ENCODE measurements around the gene AFP. TPM values are rescaled to one million over a fixed set of nuclear protein-coding genes. Genes with fewer than 3 reads are reported as not detected.

Gene AFP
- total and polyA plus RNA-seq, 2 of the 13 experiments (the other 11 are each of a cell fraction or from before 2014, with no cell fraction given), result 9,434 to 13,105 TPM

DNA sequence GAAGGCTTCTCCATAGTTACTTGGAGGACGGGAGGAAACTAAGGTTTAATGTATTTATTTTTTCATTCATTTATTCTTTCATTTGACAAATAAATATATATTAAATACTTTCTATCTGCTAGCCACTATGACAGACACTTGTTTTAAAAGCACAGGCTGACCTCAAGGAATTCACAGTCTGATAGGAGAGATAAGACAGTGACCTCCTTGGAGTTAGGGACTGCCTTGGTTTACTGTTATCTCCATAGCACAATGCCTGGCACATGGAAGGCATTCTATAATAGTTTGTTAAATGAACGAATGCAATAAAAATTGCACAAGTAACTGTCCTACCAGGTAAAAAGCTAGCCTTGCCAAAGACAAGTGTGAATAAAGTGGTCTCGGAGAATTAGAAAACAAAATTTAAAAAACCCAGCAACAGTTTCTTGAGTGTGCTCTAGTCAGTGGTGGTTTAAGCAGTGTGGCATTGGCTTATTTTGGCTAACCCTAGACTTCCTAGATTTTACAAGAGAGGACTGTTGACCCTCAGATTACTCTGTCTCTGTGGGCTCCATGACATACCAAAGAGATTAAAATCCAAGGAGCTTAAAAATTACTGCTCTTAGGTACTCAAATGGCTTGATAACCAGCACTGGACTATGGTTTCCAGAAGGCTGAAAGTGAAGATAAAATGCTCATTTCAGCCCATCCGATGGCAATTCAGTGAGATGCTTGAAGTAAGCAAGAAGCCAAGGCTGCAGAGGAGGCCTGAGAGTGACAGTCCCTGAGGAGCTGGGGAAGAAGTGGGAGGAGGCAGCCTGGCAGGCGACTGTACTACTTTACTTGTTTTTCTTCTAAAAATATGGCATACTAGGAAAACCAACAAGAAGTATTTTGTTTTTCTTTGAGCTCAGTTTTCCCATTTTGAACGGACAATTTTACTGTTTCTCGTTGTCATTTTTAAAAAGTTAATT, 9.6 kb downstream of the AFP start (continued):
- TF ChIP-seq, protein P1, sequence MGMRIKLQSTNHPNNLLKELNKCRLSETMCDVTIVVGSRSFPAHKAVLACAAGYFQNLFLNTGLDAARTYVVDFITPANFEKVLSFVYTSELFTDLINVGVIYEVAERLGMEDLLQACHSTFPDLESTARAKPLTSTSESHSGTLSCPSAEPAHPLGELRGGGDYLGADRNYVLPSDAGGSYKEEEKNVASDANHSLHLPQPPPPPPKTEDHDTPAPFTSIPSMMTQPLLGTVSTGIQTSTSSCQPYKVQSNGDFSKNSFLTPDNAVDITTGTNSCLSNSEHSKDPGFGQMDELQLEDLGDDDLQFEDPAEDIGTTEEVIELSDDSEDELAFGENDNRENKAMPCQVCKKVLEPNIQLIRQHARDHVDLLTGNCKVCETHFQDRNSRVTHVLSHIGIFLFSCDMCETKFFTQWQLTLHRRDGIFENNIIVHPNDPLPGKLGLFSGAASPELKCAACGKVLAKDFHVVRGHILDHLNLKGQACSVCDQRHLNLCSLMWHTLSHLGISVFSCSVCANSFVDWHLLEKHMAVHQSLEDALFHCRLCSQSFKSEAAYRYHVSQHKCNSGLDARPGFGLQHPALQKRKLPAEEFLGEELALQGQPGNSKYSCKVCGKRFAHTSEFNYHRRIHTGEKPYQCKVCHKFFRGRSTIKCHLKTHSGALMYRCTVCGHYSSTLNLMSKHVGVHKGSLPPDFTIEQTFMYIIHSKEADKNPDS (CRISPR knock-in tag; IDR thresholded peaks at IDR 0.05), result no peak
- TF ChIP-seq, protein P2, sequence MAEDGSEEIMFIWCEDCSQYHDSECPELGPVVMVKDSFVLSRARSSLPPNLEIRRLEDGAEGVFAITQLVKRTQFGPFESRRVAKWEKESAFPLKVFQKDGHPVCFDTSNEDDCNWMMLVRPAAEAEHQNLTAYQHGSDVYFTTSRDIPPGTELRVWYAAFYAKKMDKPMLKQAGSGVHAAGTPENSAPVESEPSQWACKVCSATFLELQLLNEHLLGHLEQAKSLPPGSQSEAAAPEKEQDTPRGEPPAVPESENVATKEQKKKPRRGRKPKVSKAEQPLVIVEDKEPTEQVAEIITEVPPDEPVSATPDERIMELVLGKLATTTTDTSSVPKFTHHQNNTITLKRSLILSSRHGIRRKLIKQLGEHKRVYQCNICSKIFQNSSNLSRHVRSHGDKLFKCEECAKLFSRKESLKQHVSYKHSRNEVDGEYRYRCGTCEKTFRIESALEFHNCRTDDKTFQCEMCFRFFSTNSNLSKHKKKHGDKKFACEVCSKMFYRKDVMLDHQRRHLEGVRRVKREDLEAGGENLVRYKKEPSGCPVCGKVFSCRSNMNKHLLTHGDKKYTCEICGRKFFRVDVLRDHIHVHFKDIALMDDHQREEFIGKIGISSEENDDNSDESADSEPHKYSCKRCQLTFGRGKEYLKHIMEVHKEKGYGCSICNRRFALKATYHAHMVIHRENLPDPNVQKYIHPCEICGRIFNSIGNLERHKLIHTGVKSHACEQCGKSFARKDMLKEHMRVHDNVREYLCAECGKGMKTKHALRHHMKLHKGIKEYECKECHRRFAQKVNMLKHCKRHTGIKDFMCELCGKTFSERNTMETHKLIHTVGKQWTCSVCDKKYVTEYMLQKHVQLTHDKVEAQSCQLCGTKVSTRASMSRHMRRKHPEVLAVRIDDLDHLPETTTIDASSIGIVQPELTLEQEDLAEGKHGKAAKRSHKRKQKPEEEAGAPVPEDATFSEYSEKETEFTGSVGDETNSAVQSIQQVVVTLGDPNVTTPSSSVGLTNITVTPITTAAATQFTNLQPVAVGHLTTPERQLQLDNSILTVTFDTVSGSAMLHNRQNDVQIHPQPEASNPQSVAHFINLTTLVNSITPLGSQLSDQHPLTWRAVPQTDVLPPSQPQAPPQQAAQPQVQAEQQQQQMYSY (CRISPR knock-in tag; IDR thresholded peaks at IDR 0.05), result 0 out of 2 replicates have a peak, but pooled peaks have one; percentile 10
- TF ChIP-seq, protein P3, sequence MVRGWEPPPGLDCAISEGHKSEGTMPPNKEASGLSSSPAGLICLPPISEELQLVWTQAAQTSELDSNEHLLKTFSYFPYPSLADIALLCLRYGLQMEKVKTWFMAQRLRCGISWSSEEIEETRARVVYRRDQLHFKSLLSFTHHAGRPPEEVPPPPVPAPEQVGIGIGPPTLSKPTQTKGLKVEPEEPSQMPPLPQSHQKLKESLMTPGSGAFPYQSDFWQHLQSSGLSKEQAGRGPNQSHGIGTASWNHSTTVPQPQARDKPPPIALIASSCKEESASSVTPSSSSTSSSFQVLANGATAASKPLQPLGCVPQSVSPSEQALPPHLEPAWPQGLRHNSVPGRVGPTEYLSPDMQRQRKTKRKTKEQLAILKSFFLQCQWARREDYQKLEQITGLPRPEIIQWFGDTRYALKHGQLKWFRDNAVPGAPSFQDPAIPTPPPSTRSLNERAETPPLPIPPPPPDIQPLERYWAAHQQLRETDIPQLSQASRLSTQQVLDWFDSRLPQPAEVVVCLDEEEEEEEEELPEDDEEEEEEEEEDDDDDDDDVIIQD (CRISPR knock-in tag; IDR thresholded peaks at IDR 0.05; ENCODE audit: low read depth), result no peak
- TF ChIP-seq, protein P4, sequence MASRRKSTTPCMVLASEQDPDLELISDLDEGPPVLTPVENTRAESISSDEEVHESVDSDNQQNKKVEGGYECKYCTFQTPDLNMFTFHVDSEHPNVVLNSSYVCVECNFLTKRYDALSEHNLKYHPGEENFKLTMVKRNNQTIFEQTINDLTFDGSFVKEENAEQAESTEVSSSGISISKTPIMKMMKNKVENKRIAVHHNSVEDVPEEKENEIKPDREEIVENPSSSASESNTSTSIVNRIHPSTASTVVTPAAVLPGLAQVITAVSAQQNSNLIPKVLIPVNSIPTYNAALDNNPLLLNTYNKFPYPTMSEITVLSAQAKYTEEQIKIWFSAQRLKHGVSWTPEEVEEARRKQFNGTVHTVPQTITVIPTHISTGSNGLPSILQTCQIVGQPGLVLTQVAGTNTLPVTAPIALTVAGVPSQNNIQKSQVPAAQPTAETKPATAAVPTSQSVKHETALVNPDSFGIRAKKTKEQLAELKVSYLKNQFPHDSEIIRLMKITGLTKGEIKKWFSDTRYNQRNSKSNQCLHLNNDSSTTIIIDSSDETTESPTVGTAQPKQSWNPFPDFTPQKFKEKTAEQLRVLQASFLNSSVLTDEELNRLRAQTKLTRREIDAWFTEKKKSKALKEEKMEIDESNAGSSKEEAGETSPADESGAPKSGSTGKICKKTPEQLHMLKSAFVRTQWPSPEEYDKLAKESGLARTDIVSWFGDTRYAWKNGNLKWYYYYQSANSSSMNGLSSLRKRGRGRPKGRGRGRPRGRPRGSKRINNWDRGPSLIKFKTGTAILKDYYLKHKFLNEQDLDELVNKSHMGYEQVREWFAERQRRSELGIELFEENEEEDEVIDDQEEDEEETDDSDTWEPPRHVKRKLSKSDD (CRISPR knock-in tag; IDR thresholded peaks at IDR 0.05; ENCODE audit: low read depth), result no peak
- no peak for TF ChIP-seq MATR3 (CRISPR knock-in tag; IDR thresholded peaks at IDR 0.05)
- no peak for TF ChIP-seq ZNF138 (CRISPR knock-in tag; IDR thresholded peaks at IDR 0.05; ENCODE audit: low read depth)
- no peak for TF ChIP-seq PAWR (CRISPR knock-in tag; IDR thresholded peaks at IDR 0.05; ENCODE audit: borderline replicate concordance)
- TF ChIP-seq RORA (CRISPR knock-in tag; IDR thresholded peaks at IDR 0.05), result no peak
- TF ChIP-seq ZNF296 (CRISPR knock-in tag; conservative IDR thresholded peaks at IDR 0.05), result no peak
- TF ChIP-seq ZNF773 (CRISPR knock-in tag; IDR thresholded peaks at IDR 0.05; ENCODE audit: borderline replicate concordance), result no peak
- TF ChIP-seq, protein P5, sequence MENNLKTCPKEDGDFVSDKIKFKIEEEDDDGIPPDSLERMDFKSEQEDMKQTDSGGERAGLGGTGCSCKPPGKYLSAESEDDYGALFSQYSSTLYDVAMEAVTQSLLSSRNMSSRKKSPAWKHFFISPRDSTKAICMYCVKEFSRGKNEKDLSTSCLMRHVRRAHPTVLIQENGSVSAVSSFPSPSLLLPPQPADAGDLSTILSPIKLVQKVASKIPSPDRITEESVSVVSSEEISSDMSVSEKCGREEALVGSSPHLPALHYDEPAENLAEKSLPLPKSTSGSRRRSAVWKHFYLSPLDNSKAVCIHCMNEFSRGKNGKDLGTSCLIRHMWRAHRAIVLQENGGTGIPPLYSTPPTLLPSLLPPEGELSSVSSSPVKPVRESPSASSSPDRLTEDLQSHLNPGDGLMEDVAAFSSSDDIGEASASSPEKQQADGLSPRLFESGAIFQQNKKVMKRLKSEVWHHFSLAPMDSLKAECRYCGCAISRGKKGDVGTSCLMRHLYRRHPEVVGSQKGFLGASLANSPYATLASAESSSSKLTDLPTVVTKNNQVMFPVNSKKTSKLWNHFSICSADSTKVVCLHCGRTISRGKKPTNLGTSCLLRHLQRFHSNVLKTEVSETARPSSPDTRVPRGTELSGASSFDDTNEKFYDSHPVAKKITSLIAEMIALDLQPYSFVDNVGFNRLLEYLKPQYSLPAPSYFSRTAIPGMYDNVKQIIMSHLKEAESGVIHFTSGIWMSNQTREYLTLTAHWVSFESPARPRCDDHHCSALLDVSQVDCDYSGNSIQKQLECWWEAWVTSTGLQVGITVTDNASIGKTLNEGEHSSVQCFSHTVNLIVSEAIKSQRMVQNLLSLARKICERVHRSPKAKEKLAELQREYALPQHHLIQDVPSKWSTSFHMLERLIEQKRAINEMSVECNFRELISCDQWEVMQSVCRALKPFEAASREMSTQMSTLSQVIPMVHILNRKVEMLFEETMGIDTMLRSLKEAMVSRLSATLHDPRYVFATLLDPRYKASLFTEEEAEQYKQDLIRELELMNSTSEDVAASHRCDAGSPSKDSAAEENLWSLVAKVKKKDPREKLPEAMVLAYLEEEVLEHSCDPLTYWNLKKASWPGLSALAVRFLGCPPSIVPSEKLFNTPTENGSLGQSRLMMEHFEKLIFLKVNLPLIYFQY (CRISPR knock-in tag; IDR thresholded peaks at IDR 0.05; ENCODE audit: borderline replicate concordance), result no peak
- TF ChIP-seq CREB1 (IDR thresholded peaks at IDR 0.05), result no peak
- TF ChIP-seq CREB1 (CRISPR knock-in tag; IDR thresholded peaks at IDR 0.05), result 0 out of 2 replicates have a peak, but pooled peaks have one; percentile 17
